Neural progenitor cell (in vitro differentiated cells): Measurements from ENCODE around the gene CLDN3.

Experiments
- CTCF ChIP-seq: fragments of 200-600 bp; sonication (generic); IDR thresholded peaks from 2 replicates; pipeline ENCODE4 v1.5.1; 2017; ENCODE audit warnings: antibody characterized with exemption, mild to moderate bottlenecking
- EZH2 ChIP-seq: fragments of 200-600 bp; sonication (generic); IDR thresholded peaks from 2 replicates; pipeline ENCODE4 v1.6.1; 2017; ENCODE audit warnings: antibody characterized with exemption, mild to moderate bottlenecking, moderate library complexity
- EZH2phosphoT487 ChIP-seq: fragments of 200-600 bp; sonication (generic); IDR thresholded peaks from 2 replicates; pipeline ENCODE4 v1.6.1; 2017; ENCODE audit warnings: antibody characterized with exemption

DNA sequence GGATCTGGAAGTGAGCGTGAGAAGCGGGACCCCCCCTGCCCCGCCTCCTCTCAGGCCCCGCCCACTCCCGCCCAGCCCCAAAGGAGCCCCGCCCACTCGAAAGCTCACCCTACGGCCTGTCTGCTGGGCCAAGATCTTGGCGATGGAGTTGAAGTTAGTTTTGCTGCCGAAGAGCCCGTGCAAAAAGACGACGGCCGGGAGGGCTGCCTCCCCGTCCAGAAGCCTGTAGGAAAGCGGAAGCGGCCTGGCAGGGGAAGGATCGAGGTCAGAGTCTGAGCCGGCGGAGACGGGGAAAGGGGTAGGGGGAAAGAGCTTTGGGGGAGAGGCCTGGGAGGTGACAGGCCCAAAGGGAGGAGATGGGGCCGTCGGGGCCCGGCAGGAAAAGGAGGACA lies 31.9 kb downstream of the CLDN3 start:
- TF ChIP-seq CTCF (no peak), EZH2phosphoT487 (no peak), EZH2 (no peak)
